Activated CD4-positive, alpha-beta T cell treated with anti-CD3 and anti-CD28 coated beads, Interleukin-2, amount 10 ng/mL, durations not matched to agents 7 days and 5 days (primary cell): ENCODE data around the gene SPON2. TPM values are rescaled to one million over a fixed set of nuclear protein-coding genes. Genes with fewer than 3 reads are reported as not detected.

Experiments used
- CTCF ChIA-PET: fragments of 350-600 bp; sonication (Branson Sonifier 250); formaldehyde crosslinking; loops from one replicate; lab custom pipeline; 2021; ENCODE audit warnings: antibody characterized with exemption; lab: Charles Lee
- POLR2A ChIA-PET: fragments of 350-600 bp; sonication (Branson Sonifier 250); formaldehyde crosslinking; loops from one replicate; lab custom pipeline; 2021; ENCODE audit warnings: antibody characterized with exemption; lab: Charles Lee
- DNase-seq: peaks from one replicate; pipeline ENCODE4 v3.0.0-alpha.2; 2020
- H3K27ac Mint-ChIP-seq: one replicate; pipeline ENCODE4 v1.8.0; 2021; ENCODE audit warnings: mild to moderate bottlenecking, moderate library complexity, mixed read lengths
- H3K27me3 Mint-ChIP-seq: one replicate; pipeline ENCODE4 v1.8.0; 2021; ENCODE audit warnings: mixed read lengths
- H3K36me3 Mint-ChIP-seq: one replicate; pipeline ENCODE4 v1.8.0; 2021; ENCODE audit warnings: low read depth, mixed read lengths
- H3K4me1 Mint-ChIP-seq: one replicate; pipeline ENCODE4 v1.8.0; 2021; ENCODE audit warnings: mixed read lengths
- H3K4me3 Mint-ChIP-seq: one replicate; pipeline ENCODE4 v1.8.0; 2021; ENCODE audit warnings: mild to moderate bottlenecking, moderate library complexity, mixed read lengths
- H3K9me3 Mint-ChIP-seq: one replicate; pipeline ENCODE4 v1.8.0; 2021; ENCODE audit warnings: mixed read lengths
- total RNA-seq, 2 experiments: library from RNA; stranded (reverse); gene quantifications; one replicate each; pipeline ENCODE4 v1.2.3, GENCODE V29; 2021

Gene SPON2
- total RNA-seq, 2 experiments from 2014 or later = 21.5 to 28.3 TPM

- POLR2A ChIA-PET = no interaction called here
- DNase-seq = no peak
- CTCF ChIA-PET = no interaction called here
- Mint-ChIP-seq H3K9me3 (no peaks in the 10 kb centered on the region), H3K4me1 (peaks cover 30% of the 10 kb centered on the region), H3K36me3 (peaks cover 23% of the 10 kb centered on the region), H3K27me3 (no peaks in the 10 kb centered on the region), H3K4me3 (no peak overlapping the region), H3K27ac (no peak overlapping the region)
Measured at GRCh38 chr4:1213336-1213995, 41.1 kb upstream of the SPON2 start.

GRCh38 chr4:1212546-1213335 lies 40.4 kb upstream of the SPON2 start:
- ChIA-PET CTCF (interaction anchor here (0.9 kb wide), 1 partner anchor 51 kb away, joined by 3 read pairs; no protein-coding TSS in a partner anchor), POLR2A (no interaction called here)
- Mint-ChIP-seq H3K4me3 (no peak overlapping the region), H3K27me3 (no peaks in the 10 kb centered on the region), H3K4me1 (peaks cover 25% of the 10 kb centered on the region), H3K36me3 (peaks cover 18% of the 10 kb centered on the region), H3K9me3 (no peaks in the 10 kb centered on the region), H3K27ac (peak overlapping the region; percentile 41)
- no peak for DNase-seq

GRCh38 chr4:1211891-1212545 lies 39.6 kb upstream of the SPON2 start:
- H3K9me3 Mint-ChIP-seq = no peaks in the 10 kb centered on the region
- H3K36me3 Mint-ChIP-seq = peaks cover 12% of the 10 kb centered on the region
- H3K4me1 Mint-ChIP-seq = peaks cover 18% of the 10 kb centered on the region
- peak overlapping the region; percentile 65 for H3K27ac Mint-ChIP-seq
- CTCF ChIA-PET = interaction anchor here (0.9 to 1.3 kb wide), 2 partner anchors 9 to 52 kb away, joined by 3 read pairs; no protein-coding TSS in a partner anchor
- DNase-seq = no peak
- no peaks in the 10 kb centered on the region for H3K27me3 Mint-ChIP-seq
- POLR2A ChIA-PET = no interaction called here
- H3K4me3 Mint-ChIP-seq = no peak overlapping the region

GRCh38 chr4:1211371-1211770 lies 39.0 kb upstream of the SPON2 start:
- H3K4me3 Mint-ChIP-seq = no peak overlapping the region
- POLR2A ChIA-PET = no interaction called here
- no peaks in the 10 kb centered on the region for H3K27me3 Mint-ChIP-seq
- CTCF ChIA-PET = interaction anchor here (1.0 to 1.3 kb wide), 2 partner anchors 9 to 23 kb away, joined by 3 read pairs; no protein-coding TSS in a partner anchor
- H3K9me3 Mint-ChIP-seq = no peaks in the 10 kb centered on the region
- peaks cover 11% of the 10 kb centered on the region for H3K4me1 Mint-ChIP-seq
- DNase-seq = no peak
- peak overlapping the region; percentile 36 for H3K27ac Mint-ChIP-seq
- H3K36me3 Mint-ChIP-seq = peaks cover 5% of the 10 kb centered on the region

GRCh38 chr4:1210971-1211370 lies 38.6 kb upstream of the SPON2 start:
- POLR2A ChIA-PET = no interaction called here
- peaks cover 3% of the 10 kb centered on the region for H3K36me3 Mint-ChIP-seq
- no peak overlapping the region for H3K27ac Mint-ChIP-seq
- H3K9me3 Mint-ChIP-seq = no peaks in the 10 kb centered on the region
- no peak overlapping the region for H3K4me3 Mint-ChIP-seq
- H3K27me3 Mint-ChIP-seq = no peaks in the 10 kb centered on the region
- H3K4me1 Mint-ChIP-seq = peaks cover 8% of the 10 kb centered on the region
- CTCF ChIA-PET = interaction anchor here (1.0 to 1.3 kb wide), 2 partner anchors 8 to 23 kb away, joined by 3 read pairs; no protein-coding TSS in a partner anchor
- no peak for DNase-seq

- Mint-ChIP-seq H3K4me3 (no peak overlapping the region), H3K36me3 (no peaks in the 10 kb centered on the region), H3K27me3 (no peaks in the 10 kb centered on the region), H3K4me1 (peaks cover 5% of the 10 kb centered on the region), H3K9me3 (no peaks in the 10 kb centered on the region), H3K27ac (no peak overlapping the region)
- POLR2A ChIA-PET = no interaction called here
- CTCF ChIA-PET = interaction anchor here (1.0 kb wide), 1 partner anchor 24 kb away, joined by 3 read pairs; no protein-coding TSS in a partner anchor
- DNase-seq = no peak
Measured at GRCh38 chr4:1210241-1210841, 38.0 kb upstream of the SPON2 start.

- H3K36me3 Mint-ChIP-seq = peaks cover under 1% of the 10 kb centered on the region
Measured at GRCh38 chr4:1209821-1210220, 37.4 kb upstream of the SPON2 start.

GRCh38 chr4:1208970-1209704 lies 36.8 kb upstream of the SPON2 start:
- Mint-ChIP-seq H3K36me3 (peaks cover 7% of the 10 kb centered on the region), H3K9me3 (no peaks in the 10 kb centered on the region), H3K4me1 (peaks cover 13% of the 10 kb centered on the region), H3K27me3 (no peaks in the 10 kb centered on the region), H3K4me3 (no peak overlapping the region), H3K27ac (no peak overlapping the region)
- DNase-seq = no peak
- CTCF ChIA-PET = no interaction called here
- POLR2A ChIA-PET = no interaction called here

More at GRCh38 chr4:1209821-1210220, 37.4 kb upstream of the SPON2 start:
- H3K4me3 Mint-ChIP-seq = no peak overlapping the region
- H3K27me3 Mint-ChIP-seq = no peaks in the 10 kb centered on the region
- no peak for DNase-seq
- POLR2A ChIA-PET = no interaction called here
- H3K9me3 Mint-ChIP-seq = no peaks in the 10 kb centered on the region
- H3K4me1 Mint-ChIP-seq = peaks cover 7% of the 10 kb centered on the region
- peak overlapping the region; percentile 31 for H3K27ac Mint-ChIP-seq
- CTCF ChIA-PET = no interaction called here

GRCh38 chr4:1208266-1208961 lies 36.0 kb upstream of the SPON2 start:
- Mint-ChIP-seq H3K27me3 (no peaks in the 10 kb centered on the region), H3K27ac (peak overlapping the region; percentile 64), H3K4me3 (no peak overlapping the region), H3K4me1 (peaks cover 21% of the 10 kb centered on the region), H3K9me3 (no peaks in the 10 kb centered on the region), H3K36me3 (peaks cover 11% of the 10 kb centered on the region)
- no peak for DNase-seq
- POLR2A ChIA-PET = no interaction called here
- CTCF ChIA-PET = interaction anchor here (0.9 kb wide), 1 partner anchor 17 kb away, joined by 3 read pairs; no protein-coding TSS in a partner anchor

- Mint-ChIP-seq H3K27ac (no peak overlapping the region), H3K27me3 (no peaks in the 10 kb centered on the region), H3K4me3 (no peak overlapping the region), H3K36me3 (peaks cover 11% of the 10 kb centered on the region), H3K9me3 (no peaks in the 10 kb centered on the region), H3K4me1 (peaks cover 27% of the 10 kb centered on the region)
- CTCF ChIA-PET = interaction anchor here (0.9 kb wide), 1 partner anchor 16 kb away, joined by 3 read pairs; no protein-coding TSS in a partner anchor
- no peak for DNase-seq
- POLR2A ChIA-PET = no interaction called here
Measured at GRCh38 chr4:1207603-1208265, 35.4 kb upstream of the SPON2 start.

GRCh38 chr4:1207157-1207470 lies 34.7 kb upstream of the SPON2 start:
- no peak for DNase-seq
- H3K9me3 Mint-ChIP-seq = no peaks in the 10 kb centered on the region

More at GRCh38 chr4:1207157-1207470, 34.7 kb upstream of the SPON2 start:
- CTCF ChIA-PET = no interaction called here
- H3K4me1 Mint-ChIP-seq = peaks cover 33% of the 10 kb centered on the region
- H3K27ac Mint-ChIP-seq = no peak overlapping the region
- H3K36me3 Mint-ChIP-seq = peaks cover 11% of the 10 kb centered on the region
- POLR2A ChIA-PET = no interaction called here
- H3K27me3 Mint-ChIP-seq = no peaks in the 10 kb centered on the region
- no peak overlapping the region for H3K4me3 Mint-ChIP-seq
